KG1 (cell line): ENCODE data around the gene SPEF2.

Experiments used
- DNase-seq: peaks from one replicate; lab custom pipeline; 2025; lab: John Stamatoyannopoulos, UW

The SPEF2 gene

DNA sequence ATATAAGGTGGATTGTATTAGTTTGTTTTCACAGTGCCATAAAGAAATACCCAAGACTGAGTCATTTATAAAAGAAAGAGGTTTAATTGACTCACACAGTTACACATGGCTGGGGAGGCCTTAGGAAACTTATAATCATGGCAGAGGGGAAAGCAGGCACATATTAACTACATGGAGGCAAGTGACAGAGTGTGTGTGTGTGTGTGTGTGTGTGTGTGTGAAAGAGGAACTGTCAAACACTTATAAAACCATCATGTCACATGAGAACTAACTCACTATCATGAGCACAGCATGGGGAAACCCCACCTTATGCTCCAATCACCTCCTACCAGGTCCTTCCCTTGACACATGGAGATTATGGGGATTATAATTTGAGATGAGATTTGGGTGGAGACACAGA is 118.6 kb downstream of the SPEF2 start:
- DNase-seq, result no peak

DNA sequence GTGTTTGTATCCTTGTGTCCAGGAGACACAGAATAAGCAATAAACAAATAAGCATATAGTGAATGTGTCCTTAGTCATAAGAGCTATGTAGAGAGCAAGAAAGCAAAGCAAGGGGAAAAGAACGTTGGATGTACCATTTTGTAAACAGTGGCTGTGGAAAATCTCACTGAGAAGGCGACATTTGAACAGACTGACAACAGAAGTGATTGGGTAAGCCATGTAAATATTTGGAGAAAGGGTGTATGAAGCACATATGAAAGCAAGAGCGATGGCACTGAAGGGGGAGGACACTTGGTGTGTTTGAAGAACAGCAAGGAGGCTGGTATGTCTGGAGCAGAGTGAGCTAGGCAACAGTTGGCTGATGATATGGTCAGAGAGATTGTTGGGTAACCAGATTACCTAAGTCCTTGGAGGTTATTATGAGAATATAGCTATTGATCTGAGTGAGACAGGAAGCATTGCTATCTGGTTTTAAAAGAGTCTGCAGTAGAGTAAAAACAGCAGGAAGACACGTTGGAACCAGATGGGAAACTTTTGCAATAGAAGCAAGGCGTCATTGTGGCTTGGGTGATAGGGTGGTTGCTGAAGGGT is 123.6 kb downstream of the SPEF2 start:
- no peak for DNase-seq

DNA sequence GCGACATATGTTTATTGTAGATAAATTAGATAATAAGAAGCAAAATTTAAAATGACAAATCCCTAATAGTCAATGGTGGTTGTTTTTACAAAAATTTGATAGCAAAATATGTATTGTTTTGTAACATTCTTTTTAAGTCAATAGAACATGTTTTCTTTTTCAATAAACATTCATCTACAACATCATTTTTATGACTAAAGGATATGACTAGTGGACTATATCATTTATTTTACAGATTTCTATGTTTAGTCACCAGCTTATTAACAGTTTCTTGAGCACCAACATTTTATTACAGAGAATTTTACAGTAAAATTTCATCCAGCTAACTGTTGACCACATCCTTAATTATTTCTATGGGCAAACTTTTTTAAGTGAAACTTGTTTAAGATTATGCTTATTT is 124.3 kb downstream of the SPEF2 start:
- no peak for DNase-seq

DNA sequence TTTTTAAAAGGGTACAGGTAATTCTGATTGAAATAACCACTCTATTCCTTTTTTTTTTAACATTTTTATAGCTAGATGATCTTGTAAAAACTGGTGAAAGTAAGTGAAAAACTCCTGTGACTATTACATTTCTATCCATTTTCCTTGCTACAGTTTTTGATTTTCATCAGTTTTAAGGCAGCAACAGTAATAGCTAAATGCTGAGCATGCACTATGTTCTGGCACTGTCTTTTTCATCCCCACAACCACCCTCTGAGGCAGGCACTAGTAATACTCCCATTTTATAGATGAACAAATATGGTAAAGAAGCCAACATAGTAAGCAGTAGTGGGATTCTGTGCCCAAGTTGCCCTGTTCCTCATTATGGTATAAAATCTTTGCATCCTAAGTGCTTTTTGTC is 126.0 kb downstream of the SPEF2 start:
- no peak for DNase-seq

DNA sequence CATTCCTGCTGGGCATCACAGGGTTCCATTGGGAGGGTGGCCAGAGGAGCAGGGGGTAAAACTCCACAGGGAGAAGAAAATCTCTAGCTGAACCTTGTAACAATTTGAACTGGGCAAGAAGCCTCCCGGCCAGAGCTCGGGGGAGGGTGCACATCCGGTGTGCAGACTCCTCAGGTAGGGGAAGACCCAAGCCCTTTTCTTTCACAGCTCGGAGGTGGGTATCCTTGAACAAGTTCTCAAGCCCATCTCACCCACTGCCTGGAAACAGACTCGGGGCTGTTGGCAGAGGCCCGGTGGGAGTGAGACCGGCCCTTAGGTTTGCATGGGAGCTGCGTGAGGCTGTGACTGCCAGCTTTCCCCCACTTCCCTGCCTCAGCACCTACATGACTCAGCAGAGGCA is 127.5 kb downstream of the SPEF2 start:
- no peak for DNase-seq

DNA sequence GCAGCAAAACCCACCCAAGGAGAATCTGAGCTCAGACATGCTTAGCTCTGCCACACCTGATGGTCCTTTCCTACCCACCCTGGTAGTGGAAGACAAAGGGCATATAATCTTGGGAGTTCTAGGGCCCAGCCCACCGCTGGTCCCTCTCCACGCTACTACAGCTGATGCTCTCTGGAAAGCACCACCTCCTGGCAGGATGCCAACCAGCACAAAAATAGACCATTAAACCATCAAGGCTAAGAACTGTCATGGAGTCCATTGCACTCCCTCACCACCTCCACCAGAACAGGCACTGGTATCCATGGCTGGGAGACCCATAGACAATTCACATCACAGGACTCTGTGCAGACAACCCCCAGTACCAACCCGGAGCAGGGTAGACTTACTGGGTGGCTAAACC is 128.0 kb downstream of the SPEF2 start:
- no peak for DNase-seq

DNA sequence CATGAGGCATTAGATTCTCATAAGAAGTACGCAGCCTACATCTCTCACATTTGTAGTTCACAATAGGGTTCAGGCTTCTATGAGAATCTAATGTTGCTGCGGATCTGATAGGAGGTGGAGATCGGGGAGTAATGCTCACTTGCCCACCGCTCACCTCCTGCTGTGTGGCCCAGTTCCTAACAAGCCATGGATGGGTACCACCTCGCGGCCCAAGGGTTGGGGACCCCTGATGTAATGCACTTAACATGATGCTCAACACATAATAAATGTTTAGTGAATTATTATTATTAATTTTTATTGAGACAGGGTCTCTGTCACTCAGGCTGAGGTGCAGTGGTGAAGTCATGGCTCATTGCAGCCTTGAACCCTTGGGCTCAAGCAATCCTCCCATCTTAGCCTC is 134.3 kb downstream of the SPEF2 start:
- no peak for DNase-seq

DNA sequence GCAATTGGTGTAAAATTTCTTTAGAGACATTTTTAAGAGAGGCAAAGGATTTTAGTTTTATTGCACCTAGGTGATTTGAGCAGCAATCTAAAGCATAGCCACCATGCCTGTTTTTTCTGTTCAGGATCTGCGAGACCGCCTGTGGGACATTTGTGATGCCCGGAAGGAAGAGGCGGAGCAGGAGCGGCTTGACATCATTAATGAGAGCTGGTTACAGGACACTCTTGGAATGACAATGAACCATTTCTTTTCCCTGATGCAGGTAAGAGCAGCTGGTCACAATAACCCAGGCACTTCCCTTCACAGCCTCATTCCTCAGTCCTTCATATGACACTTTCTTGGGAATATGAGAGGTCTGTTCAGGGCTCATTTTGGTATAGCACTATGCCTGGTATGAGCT is 135.8 kb downstream of the SPEF2 start:
- no peak for DNase-seq

DNA sequence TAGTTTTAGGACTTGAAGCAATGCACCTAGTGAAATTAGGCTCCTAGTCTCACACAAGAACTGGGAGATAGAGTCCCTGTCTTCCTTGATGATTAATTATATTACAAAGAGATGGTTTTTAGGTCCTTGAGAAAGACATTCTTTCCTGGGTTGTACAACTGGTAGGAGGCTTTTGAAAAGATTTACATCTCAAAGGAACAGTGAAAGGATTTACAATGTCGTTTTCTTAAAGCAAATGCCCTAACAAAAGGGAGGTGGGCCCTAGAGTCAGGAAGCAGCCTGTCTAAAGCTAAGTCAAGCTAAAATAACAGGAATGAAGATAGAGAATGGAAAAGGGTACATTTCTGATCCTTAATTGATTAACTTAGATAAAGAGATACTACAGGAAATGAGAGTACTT is 136.8 kb downstream of the SPEF2 start:
- DNase-seq, result no peak

DNA sequence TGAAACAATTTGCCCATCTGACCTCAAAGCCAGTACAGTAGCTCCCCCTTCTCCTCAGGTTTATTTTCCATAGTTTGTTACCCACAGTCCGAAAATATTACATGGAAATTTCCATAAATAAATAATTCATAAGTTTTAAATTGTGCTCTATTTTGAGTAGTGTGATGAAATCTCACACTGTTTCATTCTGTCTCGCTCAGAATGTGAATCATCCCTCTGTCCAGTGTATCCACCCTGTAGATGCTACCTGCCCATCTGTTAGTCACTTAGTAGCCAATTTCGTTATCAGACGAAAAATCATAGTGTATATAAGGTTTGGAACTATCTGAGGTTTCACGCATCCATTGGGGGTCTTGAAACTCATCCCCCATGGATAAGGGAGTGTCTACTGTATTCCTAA is 138.3 kb downstream of the SPEF2 start:
- no peak for DNase-seq

DNA sequence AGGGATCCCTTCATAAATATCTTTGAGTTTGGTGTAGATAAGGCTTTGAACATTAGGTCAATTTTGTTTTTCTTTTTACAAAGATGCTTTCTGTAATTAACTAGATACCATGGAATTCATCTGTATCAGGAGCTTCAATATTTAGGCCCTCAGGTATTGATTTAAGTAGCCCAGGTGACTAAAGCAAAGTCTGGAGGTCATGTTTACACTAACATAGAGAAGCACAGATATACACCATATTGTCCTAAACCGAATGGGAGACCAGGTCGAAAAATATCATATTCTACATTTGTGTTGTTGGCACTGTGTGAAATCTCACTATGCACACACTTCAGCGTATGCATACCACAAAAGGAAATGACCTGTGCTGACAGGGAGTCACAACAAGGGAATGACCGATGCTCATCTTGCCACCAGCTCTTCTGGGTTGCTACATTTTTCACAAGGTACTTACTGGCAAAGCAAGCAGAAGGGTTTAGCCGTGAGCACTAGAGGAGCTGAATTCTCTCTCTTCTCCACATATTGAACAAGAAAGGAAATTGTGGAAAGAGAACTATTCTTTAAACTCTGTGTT is 140.6 kb downstream of the SPEF2 start:
- DNase-seq, result no peak

DNA sequence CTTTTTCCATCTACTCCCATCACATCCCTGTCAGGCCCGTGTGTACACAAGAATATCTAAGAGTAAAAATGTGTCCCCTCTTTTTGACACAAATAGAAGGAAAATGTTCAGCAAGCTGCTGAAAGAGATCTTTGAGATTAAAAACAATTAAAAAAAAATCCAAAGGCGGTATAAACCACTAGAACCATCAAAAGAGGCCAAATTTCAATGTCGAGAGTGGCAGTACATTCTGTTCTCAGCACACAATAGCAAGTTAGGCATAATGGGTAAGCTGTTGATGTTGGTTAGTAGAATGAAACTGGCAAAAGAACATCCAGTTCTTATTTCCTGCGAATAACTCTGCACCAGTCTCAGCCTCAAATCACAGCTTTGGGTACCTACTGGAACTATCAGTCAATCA is 143.9 kb downstream of the SPEF2 start:
- DNase-seq, result no peak

DNA sequence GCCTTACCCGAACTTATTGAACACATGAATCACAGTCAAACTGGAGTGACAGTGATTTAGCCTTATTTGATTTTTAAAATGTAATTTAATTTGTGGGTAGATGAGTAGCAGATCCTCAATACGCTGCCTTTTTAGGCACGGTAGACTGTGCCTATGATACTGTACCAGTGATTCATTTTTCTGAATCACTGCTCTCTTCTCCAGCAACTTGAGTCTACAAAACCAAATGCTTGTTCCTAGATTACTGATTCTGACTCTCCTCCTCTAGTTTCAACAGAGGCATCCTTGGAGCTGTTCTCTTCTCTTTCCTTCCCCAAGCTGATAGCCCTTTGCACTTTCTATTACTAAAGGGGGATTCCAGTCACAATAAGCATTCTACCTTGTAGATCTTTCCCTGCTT is 144.7 kb downstream of the SPEF2 start:
- no peak for DNase-seq

DNA sequence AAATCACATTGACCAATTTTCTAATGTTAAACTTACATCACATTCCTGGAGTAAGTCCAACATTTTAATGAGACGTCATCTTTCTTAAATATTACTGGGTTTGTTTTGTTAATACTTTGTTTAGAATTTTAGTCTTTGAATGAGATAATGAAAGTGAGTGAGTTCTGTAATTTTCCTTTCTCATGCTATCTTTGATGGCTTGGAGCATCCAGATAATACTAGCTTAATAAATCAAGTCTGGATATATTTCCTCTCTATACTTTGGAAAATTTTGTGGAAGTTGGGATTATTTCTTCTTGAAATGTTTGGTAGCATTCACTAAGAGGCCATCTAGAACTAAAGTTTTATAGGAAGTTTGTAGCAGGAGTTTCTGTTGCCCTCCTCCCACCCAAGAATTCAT is 148.3 kb downstream of the SPEF2 start:
- DNase-seq, result no peak

DNA sequence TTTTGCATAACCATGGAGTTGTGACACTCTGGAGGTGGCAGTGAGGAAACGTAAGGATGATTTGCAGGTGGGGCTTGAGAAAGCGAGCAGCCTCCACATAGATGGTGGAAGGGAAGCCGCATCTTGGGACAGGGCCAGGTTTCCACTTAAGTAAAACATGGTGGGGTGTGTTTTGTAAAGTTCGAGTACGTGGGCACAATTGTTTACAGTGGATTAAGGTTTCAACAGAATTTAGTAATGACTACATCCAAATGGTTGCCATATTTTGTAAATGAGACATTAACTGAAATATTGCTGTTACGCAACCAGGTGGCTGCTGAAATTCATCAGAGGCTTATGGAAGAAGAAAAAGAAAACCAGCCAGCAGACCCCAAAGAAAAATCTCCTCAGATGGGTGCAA is 153.6 kb downstream of the SPEF2 start:
- DNase-seq, result no peak

DNA sequence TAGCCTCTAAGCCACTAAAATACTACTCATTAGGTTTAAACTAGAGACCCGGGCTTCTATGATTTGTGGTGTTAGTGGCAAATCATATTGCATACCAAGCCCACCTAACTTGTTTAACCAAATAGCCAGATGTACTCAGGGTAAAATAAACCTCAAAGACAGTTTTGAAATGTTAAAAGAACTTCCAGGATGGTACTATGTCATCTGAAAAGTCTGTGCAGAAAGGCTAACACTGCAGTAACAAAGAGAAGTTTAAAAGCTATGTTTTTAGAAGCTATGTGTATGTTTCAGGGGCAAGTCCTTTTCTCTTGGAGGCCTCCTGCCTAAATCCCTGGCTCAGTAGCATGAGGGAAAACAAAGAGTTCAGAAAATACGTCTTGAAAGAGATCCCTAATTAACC is 154.2 kb downstream of the SPEF2 start:
- DNase-seq, result no peak

DNA sequence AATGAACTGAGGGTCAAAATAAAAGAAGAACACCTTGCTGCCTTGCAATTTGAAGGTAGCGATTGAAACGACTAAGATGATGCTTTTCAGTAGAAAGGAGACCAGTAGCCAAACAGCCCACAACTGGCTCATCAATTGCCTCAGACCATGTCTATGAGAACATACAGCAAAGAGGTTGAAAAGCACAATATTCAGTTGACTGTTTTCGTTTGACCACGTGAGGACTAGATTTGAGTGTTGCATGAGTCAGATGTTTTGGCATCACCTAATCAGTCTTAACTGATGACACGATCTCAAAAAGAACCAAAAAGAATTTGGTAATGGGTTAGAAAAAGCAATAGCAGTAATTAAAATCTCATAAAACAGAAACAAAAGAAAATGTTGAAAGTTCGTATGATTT is 156.3 kb downstream of the SPEF2 start:
- no peak for DNase-seq

DNA sequence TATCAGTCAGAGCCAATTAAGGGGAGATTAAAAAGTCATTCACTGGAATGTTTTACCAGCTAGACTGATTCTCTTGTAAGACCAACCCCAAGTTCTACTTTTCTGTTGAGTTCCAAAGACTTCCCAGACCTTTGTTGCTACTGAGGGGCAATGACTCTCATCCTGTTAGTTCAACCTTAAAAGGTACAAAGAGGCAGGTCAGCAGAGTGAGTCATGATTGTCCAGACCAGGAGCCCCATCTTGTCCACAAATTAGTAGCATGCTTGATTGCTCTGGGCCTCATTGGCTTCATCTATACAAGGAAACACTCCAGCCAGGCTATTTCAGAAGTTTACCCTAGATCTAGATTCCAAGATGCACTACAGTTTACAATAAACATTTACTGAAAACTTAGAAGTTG is 159.1 kb downstream of the SPEF2 start:
- no peak for DNase-seq

DNA sequence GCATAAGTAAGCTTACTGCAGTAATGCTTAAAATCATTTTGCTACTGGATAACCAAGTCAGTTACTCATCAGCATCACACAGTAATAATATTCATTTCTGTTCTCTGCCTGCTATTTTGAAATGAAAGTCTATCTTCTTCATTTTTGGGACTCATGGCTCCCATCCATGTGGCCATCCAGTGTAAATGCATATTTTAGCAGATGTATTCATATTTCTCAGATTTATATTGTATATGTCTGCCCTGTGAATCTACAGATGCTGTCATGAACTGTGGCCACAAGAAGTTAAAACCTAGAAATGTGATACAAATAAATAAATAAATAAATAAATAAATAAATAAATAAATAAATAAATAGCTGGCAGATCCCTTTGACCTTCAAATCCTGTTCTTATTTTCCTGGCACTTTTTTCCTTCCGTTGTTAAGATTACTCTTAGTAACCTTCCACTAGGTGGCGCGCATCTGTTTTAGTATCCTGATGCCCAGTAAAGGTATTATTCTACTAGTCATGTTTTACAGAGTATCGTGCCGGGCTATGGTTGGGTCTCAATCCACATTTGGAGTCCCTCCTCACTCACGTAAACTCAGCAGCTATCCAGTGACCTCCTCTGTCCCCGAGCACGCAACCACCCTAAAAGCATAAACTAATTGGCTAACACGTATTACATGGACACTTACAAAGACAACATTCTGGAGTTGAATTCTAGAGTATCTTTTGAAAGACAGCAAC is 159.9 kb downstream of the SPEF2 start:
- peak; percentile 44 for DNase-seq

DNA sequence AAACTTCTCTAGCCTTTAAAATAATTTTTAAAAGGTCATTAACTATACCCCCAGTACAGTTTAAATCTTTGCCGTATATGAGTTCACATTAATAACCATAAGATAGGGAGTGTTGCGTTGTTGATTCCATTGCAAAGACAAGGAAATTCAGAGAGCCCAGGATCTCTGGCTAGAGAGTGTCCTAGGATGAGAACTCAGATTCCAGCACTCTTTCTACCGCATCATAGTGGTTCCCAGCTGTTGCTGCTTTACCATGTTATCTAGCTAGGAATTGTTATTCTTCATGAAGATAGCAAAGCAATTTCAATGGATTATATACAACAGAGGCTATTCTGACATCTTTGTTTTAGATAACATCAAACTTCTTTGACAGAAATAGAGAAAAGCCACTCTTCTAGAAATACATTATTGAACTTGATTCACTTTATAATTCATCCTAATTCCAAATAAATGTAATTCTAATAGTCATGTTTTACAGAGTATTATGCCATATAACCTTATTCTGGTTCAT is 160.7 kb downstream of the SPEF2 start:
- DNase-seq, result no peak

DNA sequence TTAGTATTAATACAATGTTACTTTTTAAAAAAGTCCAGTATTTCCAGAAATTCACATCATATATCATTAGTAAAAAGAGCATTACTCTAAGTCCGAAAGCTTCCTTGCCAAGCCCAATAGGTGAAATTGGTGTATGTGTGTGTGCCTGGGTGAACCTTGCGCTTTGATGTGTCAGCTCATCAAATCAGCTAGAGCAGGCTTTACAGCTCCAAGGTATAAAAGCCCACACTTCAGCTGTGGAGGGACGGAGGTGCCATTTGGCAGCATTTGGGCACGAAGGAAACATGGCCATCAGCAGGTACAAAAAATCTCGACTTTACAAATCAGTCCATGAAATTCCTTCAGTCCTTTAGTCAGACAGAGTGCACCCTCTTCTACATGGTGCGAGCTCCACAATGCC is 162.6 kb downstream of the SPEF2 start:
- no peak for DNase-seq

DNA sequence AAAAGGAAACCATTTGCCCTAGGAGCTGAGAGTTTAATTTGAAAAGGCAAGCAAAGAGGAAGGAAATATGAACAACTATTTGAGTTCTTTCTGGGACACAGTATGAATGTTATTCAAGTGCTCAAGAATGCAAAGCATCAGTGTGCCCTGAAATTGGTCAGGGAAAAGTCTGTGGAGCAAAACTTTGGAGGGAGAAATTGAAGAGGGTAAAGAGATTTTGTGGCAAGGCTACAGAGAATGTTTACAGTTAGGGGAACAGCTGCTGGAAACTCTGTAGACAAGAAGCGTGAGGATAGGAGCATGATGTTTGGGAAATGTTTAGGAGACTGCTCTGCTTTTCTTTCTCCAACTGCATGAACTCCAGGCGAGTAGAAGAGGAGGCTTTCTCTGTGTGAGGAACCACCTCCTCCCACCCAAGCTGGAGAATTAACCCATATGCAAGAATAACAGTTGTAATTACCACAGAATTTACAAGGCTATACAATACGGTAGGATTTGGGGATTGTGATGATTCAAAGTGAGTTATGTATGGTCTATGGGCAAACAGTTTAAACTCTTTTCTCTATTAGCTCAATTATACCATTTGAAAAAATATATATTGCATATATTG is 163.6 kb downstream of the SPEF2 start:
- DNase-seq, result no peak

DNA sequence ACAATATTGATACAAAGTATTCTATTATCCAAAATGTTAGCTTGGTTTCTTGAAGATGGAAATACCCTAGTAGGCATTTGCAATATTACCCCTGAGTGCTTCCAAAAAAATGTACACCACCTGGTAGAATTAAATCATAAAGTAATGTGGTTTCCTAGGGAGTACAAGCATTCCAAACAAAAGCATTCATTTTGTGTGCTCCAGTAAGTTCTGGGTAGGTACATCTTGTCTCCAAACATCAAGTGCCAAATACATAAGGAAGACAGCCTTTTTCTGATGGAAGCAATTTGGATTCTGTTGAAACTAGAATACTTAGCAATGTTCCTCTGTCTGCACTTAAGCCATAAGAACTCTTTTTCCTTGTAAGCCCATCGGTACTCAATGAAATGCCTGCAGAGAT is 165.9 kb downstream of the SPEF2 start:
- DNase-seq, result no peak
